Measurements from ENCODE around the gene DISC1.

DISC1 gene

DNA sequence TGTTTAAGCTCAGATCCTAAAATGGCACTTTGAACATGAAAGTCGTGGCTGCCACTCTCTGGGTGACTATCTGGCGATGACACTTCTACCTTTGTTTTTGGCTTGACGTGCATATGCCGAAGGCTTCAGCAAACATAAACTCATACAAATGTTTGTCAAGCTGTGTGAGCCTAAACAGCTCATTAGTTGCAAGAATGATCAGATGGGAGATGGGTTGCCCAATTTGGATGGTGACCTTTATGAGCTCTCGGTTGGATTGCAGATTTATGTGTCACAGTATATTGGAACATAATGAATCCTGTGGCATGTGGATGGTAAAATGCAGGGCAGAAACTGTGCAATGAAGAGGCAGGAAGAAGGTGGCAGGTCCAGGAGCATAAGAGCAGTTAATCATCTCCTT lies 229.3 kb downstream of the DISC1 start:
- no peaks in the 10 kb centered on the region for H3K4me1 ChIP-seq (ENCODE audit: control insufficient read depth in 2 of 2, insufficient read depth in 2 of 2, low read length in 2 of 2)
- H3K27ac ChIP-seq (ENCODE audit: low read depth in 2 of 2, low read length in 2 of 2): no peak overlapping the region
- no peaks in the 10 kb centered on the region for H3K27me3 ChIP-seq (ENCODE audit: control insufficient read depth in 2 of 2, insufficient read depth in 2 of 2, low read length in 2 of 2)
- no peaks in the 10 kb centered on the region for H3K36me3 ChIP-seq (ENCODE audit: control insufficient read depth in 2 of 2, insufficient read depth in 2 of 2, low read length in 2 of 2)
- no peaks in the 10 kb centered on the region for H3K9me3 ChIP-seq (ENCODE audit: control insufficient read depth in 2 of 2, low read length in 2 of 2)
- H3K4me3 ChIP-seq (ENCODE audit: low read length in 2 of 2): no peak overlapping the region
- H3K9ac ChIP-seq (ENCODE audit: low read depth in 1 of 2, low read length in 2 of 2): no peak overlapping the region

GRCh38 chr1:231856426-231856825 lies 229.8 kb downstream of the DISC1 start:
- Histone ChIP-seq H3K4me1 (ENCODE audit: control insufficient read depth in 2 of 2, insufficient read depth in 2 of 2, low read length in 2 of 2) (no peaks in the 10 kb centered on the region), H3K36me3 (ENCODE audit: control insufficient read depth in 2 of 2, insufficient read depth in 2 of 2, low read length in 2 of 2) (no peaks in the 10 kb centered on the region), H3K27me3 (ENCODE audit: control insufficient read depth in 2 of 2, insufficient read depth in 2 of 2, low read length in 2 of 2) (no peaks in the 10 kb centered on the region), H3K4me3 (ENCODE audit: low read length in 2 of 2) (no peak overlapping the region), H3K27ac (ENCODE audit: low read depth in 2 of 2, low read length in 2 of 2) (no peak overlapping the region), H3K9ac (ENCODE audit: low read depth in 1 of 2, low read length in 2 of 2) (no peak overlapping the region), H3K9me3 (ENCODE audit: control insufficient read depth in 2 of 2, low read length in 2 of 2) (no peaks in the 10 kb centered on the region)

GRCh38 chr1:231856894-231857293 lies 230.3 kb downstream of the DISC1 start:
- no peaks in the 10 kb centered on the region for H3K9me3 ChIP-seq (ENCODE audit: control insufficient read depth in 2 of 2, low read length in 2 of 2)

DNA sequence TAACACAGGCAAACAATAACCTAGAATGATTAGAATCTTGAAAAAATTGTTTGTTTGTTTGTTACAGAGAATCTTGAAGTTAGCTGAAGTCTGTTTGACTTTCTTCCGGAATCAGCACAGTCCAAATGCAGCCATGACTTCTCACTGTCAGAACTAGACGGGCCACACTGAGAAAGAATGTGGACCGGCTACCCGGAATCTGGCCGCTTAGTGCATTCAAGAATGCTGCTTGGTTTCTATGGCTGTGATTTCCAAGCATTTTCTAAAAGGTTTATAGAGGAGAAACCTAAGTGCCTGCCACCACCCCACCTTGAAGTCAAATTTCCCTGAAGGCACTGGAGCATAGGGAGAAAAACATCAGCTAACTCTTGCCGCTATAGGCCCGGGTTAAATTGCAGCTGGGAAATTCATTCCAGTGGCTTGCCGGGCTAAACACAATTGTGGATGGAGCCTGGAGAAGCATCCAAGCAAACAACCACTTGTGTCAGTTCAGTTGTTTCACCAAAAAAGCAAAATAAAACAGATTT lies 231.1 kb downstream of the DISC1 start:
- Histone ChIP-seq H3K27me3 (ENCODE audit: control insufficient read depth in 2 of 2, insufficient read depth in 2 of 2, low read length in 2 of 2) (no peaks in the 10 kb centered on the region), H3K4me1 (ENCODE audit: control insufficient read depth in 2 of 2, insufficient read depth in 2 of 2, low read length in 2 of 2) (no peaks in the 10 kb centered on the region), H3K36me3 (ENCODE audit: control insufficient read depth in 2 of 2, insufficient read depth in 2 of 2, low read length in 2 of 2) (no peaks in the 10 kb centered on the region), H3K9me3 (ENCODE audit: control insufficient read depth in 2 of 2, low read length in 2 of 2) (no peaks in the 10 kb centered on the region), H3K9ac (ENCODE audit: low read depth in 1 of 2, low read length in 2 of 2) (no peak overlapping the region), H3K27ac (ENCODE audit: low read depth in 2 of 2, low read length in 2 of 2) (no peak overlapping the region), H3K4me3 (ENCODE audit: low read length in 2 of 2) (no peak overlapping the region)

More at GRCh38 chr1:231856894-231857293, 230.3 kb downstream of the DISC1 start:
- no peak overlapping the region for H3K9ac ChIP-seq (ENCODE audit: low read depth in 1 of 2, low read length in 2 of 2)
- no peak overlapping the region for H3K4me3 ChIP-seq (ENCODE audit: low read length in 2 of 2)
- H3K27ac ChIP-seq (ENCODE audit: low read depth in 2 of 2, low read length in 2 of 2): no peak overlapping the region
- H3K27me3 ChIP-seq (ENCODE audit: control insufficient read depth in 2 of 2, insufficient read depth in 2 of 2, low read length in 2 of 2): no peaks in the 10 kb centered on the region
- H3K4me1 ChIP-seq (ENCODE audit: control insufficient read depth in 2 of 2, insufficient read depth in 2 of 2, low read length in 2 of 2): no peaks in the 10 kb centered on the region
- H3K36me3 ChIP-seq (ENCODE audit: control insufficient read depth in 2 of 2, insufficient read depth in 2 of 2, low read length in 2 of 2): no peaks in the 10 kb centered on the region

DNA sequence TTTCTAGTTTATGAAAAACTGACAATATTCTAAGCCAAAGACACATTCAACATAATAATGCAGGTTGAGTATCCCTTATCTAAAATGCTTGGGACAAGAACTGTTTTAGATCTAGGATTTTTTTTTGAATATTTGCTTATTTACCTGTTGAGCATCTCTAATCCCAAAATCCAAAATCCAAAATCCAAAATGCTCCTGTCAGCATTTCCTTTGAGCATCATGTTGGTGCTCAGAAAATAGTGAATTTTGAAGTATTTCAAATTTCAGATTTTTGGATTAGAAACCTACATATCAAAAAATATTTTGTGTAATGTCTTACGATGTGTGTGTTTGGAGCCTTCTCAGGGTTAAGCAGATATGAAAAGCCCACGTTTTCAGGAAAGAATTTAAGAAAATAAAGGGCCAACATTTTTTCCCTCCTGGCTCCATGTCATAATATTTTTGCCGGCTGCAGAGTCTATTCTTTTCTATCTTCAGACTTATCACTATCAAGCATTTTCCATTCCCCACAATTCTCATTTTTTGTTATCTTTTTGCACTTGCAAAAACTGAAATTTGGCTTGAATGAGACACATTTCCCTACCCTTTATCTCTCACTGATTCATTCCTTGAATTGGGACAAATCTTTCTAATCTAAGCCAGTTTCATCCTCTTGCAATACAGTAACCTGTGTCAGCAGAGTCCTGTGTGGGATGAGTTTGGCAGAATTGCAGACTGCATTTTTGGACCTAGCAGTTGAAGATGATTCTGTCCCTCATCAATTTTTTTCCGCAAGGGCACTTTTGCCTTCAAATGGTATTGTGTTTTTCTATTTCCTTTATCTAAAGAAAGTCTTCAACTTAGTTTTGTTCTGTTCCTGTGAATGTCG lies 233.9 kb downstream of the DISC1 start:
- no peak overlapping the region for H3K4me3 ChIP-seq (ENCODE audit: low read length in 2 of 2)
- no peaks in the 10 kb centered on the region for H3K9me3 ChIP-seq (ENCODE audit: control insufficient read depth in 2 of 2, low read length in 2 of 2)

DNA sequence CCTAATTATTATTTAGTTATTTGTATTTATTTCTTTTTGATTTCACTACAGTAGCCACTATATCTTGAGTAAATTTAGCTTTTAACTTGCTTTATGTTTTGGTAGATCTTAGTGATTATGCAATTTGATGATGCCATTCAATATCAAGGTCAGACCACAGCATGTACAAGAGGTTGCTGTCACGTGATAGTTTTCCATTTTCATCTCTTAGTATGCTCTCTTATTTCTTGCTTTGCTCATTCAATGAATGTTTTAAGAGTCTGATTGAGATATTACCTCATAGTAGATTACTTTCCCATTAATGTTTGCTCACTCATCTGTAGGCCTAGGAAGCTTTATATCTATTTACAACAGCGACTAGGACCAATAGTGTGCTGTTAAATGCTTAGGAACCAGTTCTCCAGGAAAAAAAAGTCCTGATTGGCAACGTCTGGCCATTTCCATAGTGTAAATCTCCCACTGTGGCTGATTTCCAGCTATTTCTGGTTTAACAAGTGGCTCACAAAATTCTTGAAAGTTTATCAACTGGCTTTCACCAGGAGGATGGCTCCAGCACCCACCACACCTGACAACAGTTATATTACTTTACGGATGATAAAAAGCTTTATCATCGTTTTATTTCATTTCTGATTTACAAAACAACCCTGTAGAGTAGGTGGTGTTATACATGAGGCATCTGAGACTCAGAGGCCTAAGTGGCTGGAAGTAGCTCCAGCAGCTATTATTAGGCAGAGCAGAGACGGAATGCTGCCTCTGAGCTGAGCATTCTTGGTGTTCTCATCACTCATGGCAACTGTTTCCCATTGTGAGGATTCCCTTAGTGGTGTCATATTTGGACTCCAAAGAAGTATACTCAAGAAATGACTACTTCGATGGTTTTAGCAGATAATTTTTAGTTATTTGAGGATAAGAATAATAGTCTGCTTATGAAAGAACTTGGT lies 235.2 kb downstream of the DISC1 start:
- Histone ChIP-seq H3K4me1 (ENCODE audit: control insufficient read depth in 2 of 2, insufficient read depth in 2 of 2, low read length in 2 of 2) (no peaks in the 10 kb centered on the region), H3K9me3 (ENCODE audit: control insufficient read depth in 2 of 2, low read length in 2 of 2) (no peaks in the 10 kb centered on the region), H3K36me3 (ENCODE audit: control insufficient read depth in 2 of 2, insufficient read depth in 2 of 2, low read length in 2 of 2) (no peaks in the 10 kb centered on the region), H3K9ac (ENCODE audit: low read depth in 1 of 2, low read length in 2 of 2) (no peak overlapping the region), H3K27me3 (ENCODE audit: control insufficient read depth in 2 of 2, insufficient read depth in 2 of 2, low read length in 2 of 2) (no peaks in the 10 kb centered on the region), H3K4me3 (ENCODE audit: low read length in 2 of 2) (no peak overlapping the region), H3K27ac (ENCODE audit: low read depth in 2 of 2, low read length in 2 of 2) (no peak overlapping the region)

More for the DNA sequence above, 233.9 kb downstream of the DISC1 start:
- Histone ChIP-seq H3K27ac (ENCODE audit: low read depth in 2 of 2, low read length in 2 of 2) (no peak overlapping the region), H3K4me1 (ENCODE audit: control insufficient read depth in 2 of 2, insufficient read depth in 2 of 2, low read length in 2 of 2) (no peaks in the 10 kb centered on the region), H3K36me3 (ENCODE audit: control insufficient read depth in 2 of 2, insufficient read depth in 2 of 2, low read length in 2 of 2) (no peaks in the 10 kb centered on the region), H3K9ac (ENCODE audit: low read depth in 1 of 2, low read length in 2 of 2) (no peak overlapping the region), H3K27me3 (ENCODE audit: control insufficient read depth in 2 of 2, insufficient read depth in 2 of 2, low read length in 2 of 2) (no peaks in the 10 kb centered on the region)

DNA sequence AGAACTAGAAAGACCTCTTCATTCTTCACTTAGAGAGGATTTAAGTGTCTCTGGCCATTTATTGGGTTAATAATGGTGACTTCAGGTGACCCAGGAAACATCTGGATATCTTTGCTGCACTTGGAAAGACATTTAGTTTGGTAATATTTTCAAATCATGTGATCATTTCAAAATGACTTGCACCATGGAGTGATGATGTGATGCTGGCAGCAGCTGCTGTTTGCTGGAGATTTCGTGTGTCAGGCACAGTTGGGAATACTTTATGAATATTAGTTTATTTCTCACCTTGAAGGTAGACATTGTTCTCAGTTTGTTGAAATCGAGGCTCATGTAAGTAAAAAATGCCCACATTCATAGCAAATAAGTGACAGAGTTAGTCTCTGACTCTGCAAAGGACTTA lies 236.0 kb downstream of the DISC1 start:
- no peaks in the 10 kb centered on the region for H3K36me3 ChIP-seq (ENCODE audit: control insufficient read depth in 2 of 2, insufficient read depth in 2 of 2, low read length in 2 of 2)
- no peaks in the 10 kb centered on the region for H3K27me3 ChIP-seq (ENCODE audit: control insufficient read depth in 2 of 2, insufficient read depth in 2 of 2, low read length in 2 of 2)
- no peak overlapping the region for H3K4me3 ChIP-seq (ENCODE audit: low read length in 2 of 2)
- no peaks in the 10 kb centered on the region for H3K9me3 ChIP-seq (ENCODE audit: control insufficient read depth in 2 of 2, low read length in 2 of 2)
- H3K4me1 ChIP-seq (ENCODE audit: control insufficient read depth in 2 of 2, insufficient read depth in 2 of 2, low read length in 2 of 2): no peaks in the 10 kb centered on the region
- H3K9ac ChIP-seq (ENCODE audit: low read depth in 1 of 2, low read length in 2 of 2): no peak overlapping the region
- H3K27ac ChIP-seq (ENCODE audit: low read depth in 2 of 2, low read length in 2 of 2): no peak overlapping the region

DNA sequence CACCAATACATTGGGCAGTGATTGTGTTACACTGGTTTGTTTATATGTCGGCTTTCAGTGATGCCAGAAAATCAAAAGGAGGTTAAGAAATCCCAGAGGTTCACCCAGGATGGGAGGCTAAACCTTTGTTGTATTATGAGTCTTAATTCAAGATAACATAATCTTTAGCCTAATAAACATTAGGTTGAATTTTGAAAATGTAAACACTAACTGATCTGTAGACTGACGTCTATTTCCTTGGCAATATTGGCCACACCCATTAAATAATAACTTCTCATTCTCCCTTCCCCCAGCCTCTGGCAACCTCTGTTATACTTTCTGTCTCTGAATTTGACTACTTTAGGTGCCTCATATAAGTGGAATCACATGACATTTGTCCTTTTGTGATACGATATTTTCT lies 238.7 kb downstream of the DISC1 start:
- Histone ChIP-seq H3K9me3 (ENCODE audit: control insufficient read depth in 2 of 2, low read length in 2 of 2) (no peaks in the 10 kb centered on the region), H3K9ac (ENCODE audit: low read depth in 1 of 2, low read length in 2 of 2) (no peak overlapping the region), H3K4me1 (ENCODE audit: control insufficient read depth in 2 of 2, insufficient read depth in 2 of 2, low read length in 2 of 2) (no peaks in the 10 kb centered on the region), H3K36me3 (ENCODE audit: control insufficient read depth in 2 of 2, insufficient read depth in 2 of 2, low read length in 2 of 2) (no peaks in the 10 kb centered on the region), H3K4me3 (ENCODE audit: low read length in 2 of 2) (no peak overlapping the region), H3K27ac (ENCODE audit: low read depth in 2 of 2, low read length in 2 of 2) (no peak overlapping the region), H3K27me3 (ENCODE audit: control insufficient read depth in 2 of 2, insufficient read depth in 2 of 2, low read length in 2 of 2) (no peaks in the 10 kb centered on the region)

DNA sequence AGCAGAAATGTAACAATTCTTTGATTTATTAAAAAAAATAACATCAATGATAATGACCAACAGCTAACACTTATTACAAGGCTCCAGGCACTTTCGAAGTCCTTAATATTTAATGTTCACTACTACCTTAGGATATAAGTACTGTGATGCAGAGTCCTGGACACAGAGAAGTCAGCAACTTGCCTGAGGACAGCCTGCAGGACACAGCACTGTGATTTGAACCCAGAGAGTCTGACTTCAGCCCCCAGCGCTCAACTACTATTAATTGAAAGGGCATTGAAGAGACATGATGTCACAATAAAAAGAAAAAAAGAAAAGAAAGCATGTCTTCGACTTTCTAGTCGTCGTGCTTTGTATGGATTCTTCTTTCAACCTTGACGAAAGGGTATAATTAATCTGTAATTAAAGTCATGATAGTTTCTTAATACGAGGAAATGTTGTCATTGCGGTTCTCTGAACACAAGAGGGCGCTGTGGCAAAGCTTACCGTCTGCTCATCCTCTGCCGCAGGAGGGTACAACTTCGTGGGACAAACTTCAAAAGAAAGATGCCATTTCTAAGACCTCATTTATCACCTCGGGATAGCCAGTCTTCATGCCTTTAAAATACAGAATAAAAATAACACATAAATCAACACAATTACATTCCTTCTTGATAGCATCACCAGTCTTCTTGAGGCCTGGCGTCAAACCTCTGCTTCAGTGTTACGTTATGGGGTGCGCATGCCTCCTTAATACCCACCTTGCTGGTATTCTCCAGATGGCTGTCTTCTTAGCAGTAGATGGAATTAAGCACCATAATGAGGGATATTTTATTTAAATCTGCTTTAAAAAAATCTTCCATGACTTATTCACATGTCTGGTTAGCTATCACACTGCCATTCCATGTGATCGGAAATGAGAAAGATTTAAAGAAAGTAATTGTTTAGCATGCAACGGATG lies 240.1 kb downstream of the DISC1 start:
- Histone ChIP-seq H3K36me3 (ENCODE audit: control insufficient read depth in 2 of 2, insufficient read depth in 2 of 2, low read length in 2 of 2) (no peaks in the 10 kb centered on the region), H3K4me1 (ENCODE audit: control insufficient read depth in 2 of 2, insufficient read depth in 2 of 2, low read length in 2 of 2) (no peaks in the 10 kb centered on the region), H3K27me3 (ENCODE audit: control insufficient read depth in 2 of 2, insufficient read depth in 2 of 2, low read length in 2 of 2) (no peaks in the 10 kb centered on the region), H3K9me3 (ENCODE audit: control insufficient read depth in 2 of 2, low read length in 2 of 2) (no peaks in the 10 kb centered on the region), H3K27ac (ENCODE audit: low read depth in 2 of 2, low read length in 2 of 2) (no peak overlapping the region), H3K9ac (ENCODE audit: low read depth in 1 of 2, low read length in 2 of 2) (no peak overlapping the region), H3K4me3 (ENCODE audit: low read length in 2 of 2) (no peak overlapping the region)
